SH-SY5Y (cell line): ENCODE data around the gene METTL22.

ENCODE experiments used
- GATA2 ChIP-seq: IDR thresholded peaks from 2 replicates; pipeline ENCODE4 v1.6.1; 2011; ENCODE audit warnings: mild to moderate bottlenecking, low read depth, low read length
- GATA3 ChIP-seq: IDR thresholded peaks from 2 replicates; pipeline ENCODE4 v1.6.1; 2011; ENCODE audit warnings: low read depth, mild to moderate bottlenecking, low read length, moderate library complexity

DNA sequence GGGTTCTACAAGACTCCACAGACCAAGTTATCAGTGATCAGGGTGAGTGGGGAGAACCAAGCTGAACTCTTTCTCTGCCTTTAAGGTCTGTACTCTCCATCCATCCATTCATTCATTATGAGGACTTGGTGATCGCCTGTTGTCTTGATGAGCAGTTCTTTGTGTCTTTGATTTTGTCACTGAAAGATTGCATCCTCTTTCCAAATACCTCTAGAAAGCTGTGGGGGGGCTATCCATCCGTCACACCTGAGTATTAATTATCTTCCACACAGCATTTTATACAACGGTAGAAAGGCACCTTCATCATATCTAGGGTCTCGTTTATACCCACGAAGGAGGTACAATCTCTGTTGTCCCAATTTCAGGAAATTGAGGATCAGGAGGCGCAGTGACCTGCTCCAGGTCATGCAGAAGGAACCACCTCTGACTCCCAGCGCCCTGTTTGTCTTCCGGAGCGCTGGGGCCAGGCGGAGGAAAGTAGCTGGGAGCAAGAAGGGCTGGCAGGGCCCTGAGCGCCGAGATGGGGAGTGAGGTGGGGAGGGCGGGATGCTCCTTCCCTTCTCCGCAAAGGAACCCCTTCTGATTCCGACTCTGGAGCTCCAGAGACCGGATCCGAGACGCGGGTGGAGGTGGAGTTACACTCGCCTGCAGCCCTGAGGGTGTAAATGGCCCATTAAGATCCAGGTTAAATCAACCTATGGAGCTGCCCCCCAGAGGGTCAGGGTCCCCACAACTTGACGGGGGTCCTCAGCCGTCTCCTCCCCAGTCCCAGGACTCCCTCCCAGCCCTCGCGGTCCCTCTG, 52.3 kb downstream of the METTL22 start:
- TF ChIP-seq GATA2, result no peak
- TF ChIP-seq GATA3, result no peak
